Activated CD4-positive, CD25-positive, alpha-beta regulatory T cell (primary cell): ENCODE data around the gene MAP4.
"Not testable (repeated sequence)": the region's sequence is repeated elsewhere in the genome, so short reads cannot be mapped to it uniquely, and the experiment has no call there.

Experiments used
- DNase-seq, 4 experiments: peaks; one replicate each; lab custom pipeline; 2025; lab: John Stamatoyannopoulos, UW

MAP4 gene

GRCh38 chr3:48015431-48016180, 610 bp downstream of the MAP4 start:
- DNase-seq: no peak

- DNase-seq: no peak
These were observed 1.9 kb downstream of the MAP4 start for GRCh38 chr3:48014358-48014757.

GRCh38 chr3:48013288-48013980, 2.8 kb downstream of the MAP4 start:
- DNase-seq: no peak

- no peak for DNase-seq
These were observed 3.6 kb downstream of the MAP4 start for GRCh38 chr3:48012659-48013058.

GRCh38 chr3:48008066-48008465, 8.2 kb downstream of the MAP4 start:
- DNase-seq: not testable (repeated sequence)

- DNase-seq: not testable (repeated sequence)
These were observed 8.9 kb downstream of the MAP4 start for GRCh38 chr3:48007361-48007760.

GRCh38 chr3:48006794-48007193, 9.4 kb downstream of the MAP4 start:
- DNase-seq: not testable (repeated sequence)

GRCh38 chr3:48004694-48005093, 11.5 kb downstream of the MAP4 start:
- no peak for DNase-seq

- no peak for DNase-seq
These were observed 13.4 kb downstream of the MAP4 start for GRCh38 chr3:48002787-48003186.

- DNase-seq: no peak
These were observed 14.2 kb downstream of the MAP4 start for GRCh38 chr3:48001991-48002390.

- no peak for DNase-seq
These were observed 16.0 kb downstream of the MAP4 start for GRCh38 chr3:48000212-48000611.

- DNase-seq: no peak
These were observed 19.8 kb downstream of the MAP4 start for GRCh38 chr3:47996440-47996839.

- no peak for DNase-seq
These were observed 22.0 kb downstream of the MAP4 start for GRCh38 chr3:47994180-47994579.

GRCh38 chr3:47991341-47991740, 24.9 kb downstream of the MAP4 start:
- DNase-seq: no peak

GRCh38 chr3:47989981-47990440, 26.2 kb downstream of the MAP4 start:
- peak; percentile 19 to 47 (median 38) for DNase-seq

GRCh38 chr3:47985381-47985780, 30.8 kb downstream of the MAP4 start:
- no peak for DNase-seq

GRCh38 chr3:47984075-47984728, 32.0 kb downstream of the MAP4 start:
- no peak for DNase-seq

GRCh38 chr3:47980795-47981194, 35.4 kb downstream of the MAP4 start:
- no peak for DNase-seq

- DNase-seq: no peak
These were observed 37.1 kb downstream of the MAP4 start for GRCh38 chr3:47979070-47979469.

GRCh38 chr3:47978386-47978785, 37.8 kb downstream of the MAP4 start:
- no peak for DNase-seq

- DNase-seq: no peak
These were observed 40.0 kb downstream of the MAP4 start for GRCh38 chr3:47976135-47976732.

- DNase-seq: no peak
These were observed 41.2 kb downstream of the MAP4 start for GRCh38 chr3:47974974-47975470.
